ENCODE data around the gene ZCCHC9. TPM values are rescaled to one million over a fixed set of nuclear protein-coding genes. Genes with fewer than 3 reads are reported as not detected.
"Not testable (repeated sequence)": the region's sequence is repeated elsewhere in the genome, so short reads cannot be mapped to it uniquely, and the experiment has no call there.

The ZCCHC9 gene
- total RNA-seq, 1 experiment from 2014 or later: 34.9 TPM

DNA sequence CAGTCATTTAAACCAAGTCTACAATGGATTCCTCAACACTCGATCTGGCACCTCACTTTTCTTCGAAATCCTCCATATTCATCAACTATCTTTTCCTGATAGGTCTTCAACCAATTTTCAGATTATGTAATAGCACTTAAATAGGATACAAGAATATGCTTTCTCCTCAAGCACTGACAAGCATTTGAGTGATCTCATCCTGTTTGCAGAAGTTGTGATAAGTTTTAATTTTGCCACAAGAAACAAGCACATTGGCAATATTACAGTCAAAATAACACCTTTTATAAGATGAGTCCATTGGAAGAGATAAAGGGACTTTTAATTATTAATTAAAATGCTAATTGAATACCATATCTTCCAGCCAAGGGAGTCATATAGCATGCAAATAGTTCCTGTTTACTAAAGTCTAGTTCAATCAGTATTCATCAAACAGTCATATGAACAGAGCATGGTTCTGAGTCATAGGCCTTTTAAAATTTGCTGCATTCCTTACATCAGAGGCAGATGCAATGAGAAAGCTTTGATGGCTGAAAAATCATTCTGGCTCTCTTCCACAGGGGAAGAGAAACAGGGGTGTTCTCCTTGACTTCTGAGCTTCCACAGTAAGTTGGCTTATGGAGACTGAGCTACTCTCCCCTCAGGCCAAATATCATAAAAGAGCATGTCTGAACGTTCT is 32.7 kb upstream of the ZCCHC9 start:
- no peaks in the 10 kb centered on the region for H3K27me3 Mint-ChIP-seq (ENCODE audit: unreplicated experiment)
- no peak overlapping the region for H3K4me3 Mint-ChIP-seq (ENCODE audit: low read depth, unreplicated experiment)
- H3K36me3 Mint-ChIP-seq (ENCODE audit: insufficient read depth, unreplicated experiment): peaks cover 5% of the 10 kb centered on the region
- CTCF ChIA-PET: interaction anchor here (1.0 kb wide), 1 partner anchor 31 kb away, joined by 4 read pairs; no protein-coding TSS in a partner anchor
- peaks cover 33% of the 10 kb centered on the region for H3K4me1 Mint-ChIP-seq (ENCODE audit: low read depth, unreplicated experiment)
- no TSS peak for BruUV-seq (replicated peaks)
- intact Hi-C loops (cut with micrococcal nuclease; ENCODE audit: unreplicated experiment): loop anchor here (2.0 kb wide), 1 partner anchor 32 kb away; the partner anchor contains the start of gene ZCCHC9
- no peak for DNase-seq
- H3K27ac Mint-ChIP-seq (ENCODE audit: unreplicated experiment): peak overlapping the region; percentile 5
- no peaks in the 10 kb centered on the region for H3K9me3 Mint-ChIP-seq (ENCODE audit: low read depth, unreplicated experiment)
- TF ChIP-seq, protein P1, sequence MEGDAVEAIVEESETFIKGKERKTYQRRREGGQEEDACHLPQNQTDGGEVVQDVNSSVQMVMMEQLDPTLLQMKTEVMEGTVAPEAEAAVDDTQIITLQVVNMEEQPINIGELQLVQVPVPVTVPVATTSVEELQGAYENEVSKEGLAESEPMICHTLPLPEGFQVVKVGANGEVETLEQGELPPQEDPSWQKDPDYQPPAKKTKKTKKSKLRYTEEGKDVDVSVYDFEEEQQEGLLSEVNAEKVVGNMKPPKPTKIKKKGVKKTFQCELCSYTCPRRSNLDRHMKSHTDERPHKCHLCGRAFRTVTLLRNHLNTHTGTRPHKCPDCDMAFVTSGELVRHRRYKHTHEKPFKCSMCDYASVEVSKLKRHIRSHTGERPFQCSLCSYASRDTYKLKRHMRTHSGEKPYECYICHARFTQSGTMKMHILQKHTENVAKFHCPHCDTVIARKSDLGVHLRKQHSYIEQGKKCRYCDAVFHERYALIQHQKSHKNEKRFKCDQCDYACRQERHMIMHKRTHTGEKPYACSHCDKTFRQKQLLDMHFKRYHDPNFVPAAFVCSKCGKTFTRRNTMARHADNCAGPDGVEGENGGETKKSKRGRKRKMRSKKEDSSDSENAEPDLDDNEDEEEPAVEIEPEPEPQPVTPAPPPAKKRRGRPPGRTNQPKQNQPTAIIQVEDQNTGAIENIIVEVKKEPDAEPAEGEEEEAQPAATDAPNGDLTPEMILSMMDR (IDR thresholded peaks at IDR 0.05; ENCODE audit: unreplicated experiment): no peak

DNA sequence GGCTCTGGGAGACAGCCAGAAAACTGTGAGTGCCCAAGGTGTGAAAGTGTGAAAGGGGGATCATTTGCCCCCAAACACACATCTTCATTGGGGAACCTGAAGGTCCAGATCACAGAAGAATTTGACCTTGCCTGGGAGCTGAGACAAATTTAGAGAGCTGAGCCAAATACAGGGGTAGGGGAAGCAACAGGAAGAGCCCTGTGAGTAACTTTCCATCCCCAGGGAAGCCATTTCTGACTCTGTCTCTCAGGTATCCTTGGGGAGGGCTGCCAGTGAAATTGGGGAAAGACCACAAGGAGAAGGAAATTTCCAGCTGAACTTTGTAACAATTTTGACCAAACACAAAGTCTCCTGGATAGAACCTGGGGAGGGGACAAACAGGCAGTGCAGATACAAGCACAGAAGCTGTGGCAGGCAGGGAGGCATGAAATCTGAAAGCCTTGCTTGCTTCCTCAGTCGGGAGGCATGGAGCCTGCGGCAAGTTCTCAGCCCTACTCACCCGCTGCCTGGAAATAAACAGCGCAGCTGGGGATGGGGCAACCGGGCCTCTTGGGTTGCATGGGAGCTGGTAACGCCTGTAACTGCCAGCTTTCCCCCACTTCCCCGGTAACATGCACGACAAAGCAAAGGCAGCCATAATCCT is 31.5 kb upstream of the ZCCHC9 start:
- TF ChIP-seq, protein P1 (IDR thresholded peaks at IDR 0.05; ENCODE audit: unreplicated experiment): no peak
- no peaks in the 10 kb centered on the region for H3K27me3 Mint-ChIP-seq (ENCODE audit: unreplicated experiment)
- peaks cover 5% of the 10 kb centered on the region for H3K36me3 Mint-ChIP-seq (ENCODE audit: insufficient read depth, unreplicated experiment)
- CTCF ChIA-PET: interaction anchor here (0.6 kb wide), 2 partner anchors 25 to 124 kb away, joined by 3 to 4 read pairs; partner anchors contain the start of gene ACOT12
- H3K27ac Mint-ChIP-seq (ENCODE audit: unreplicated experiment): no peak overlapping the region
- peaks cover 33% of the 10 kb centered on the region for H3K4me1 Mint-ChIP-seq (ENCODE audit: low read depth, unreplicated experiment)
- no peak for DNase-seq
- intact Hi-C loops (cut with micrococcal nuclease; ENCODE audit: unreplicated experiment): loop anchor here (2.0 kb wide), 1 partner anchor 31 kb away; the partner anchor contains the start of gene ZCCHC9
- peaks cover 5% of the 10 kb centered on the region for H3K9me3 Mint-ChIP-seq (ENCODE audit: low read depth, unreplicated experiment)
- BruUV-seq (replicated peaks): no TSS peak
- H3K4me3 Mint-ChIP-seq (ENCODE audit: low read depth, unreplicated experiment): no peak overlapping the region

DNA sequence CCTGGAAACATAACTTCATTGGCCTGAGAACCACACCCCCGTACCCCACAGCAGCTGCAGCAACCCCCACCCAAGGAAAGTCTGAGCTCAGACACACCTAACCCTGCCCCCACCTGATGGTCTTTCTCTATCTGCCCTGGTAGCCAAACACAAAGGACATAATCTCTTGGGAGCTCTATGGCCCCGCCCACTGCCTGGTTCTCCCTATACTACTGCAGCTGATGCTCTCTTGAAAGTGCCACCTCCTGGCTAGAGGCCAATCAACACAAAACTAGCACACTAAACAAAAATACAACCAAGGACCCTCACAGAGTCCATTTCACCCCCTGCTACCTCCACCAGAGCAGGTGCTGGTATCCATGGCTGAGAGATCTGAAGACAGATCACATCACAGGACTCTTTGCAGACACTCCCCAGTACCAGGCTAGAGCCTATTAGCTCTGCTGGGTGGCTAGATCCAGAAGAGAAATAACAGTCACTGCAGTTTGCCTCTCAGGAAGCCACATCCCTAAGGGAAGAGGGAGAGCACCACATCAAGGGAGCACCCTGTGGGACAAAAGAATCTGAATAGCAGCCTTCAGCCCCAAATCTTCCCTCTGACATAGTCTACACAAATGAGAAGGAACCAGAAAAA is 30.9 kb upstream of the ZCCHC9 start:
- H3K9me3 Mint-ChIP-seq (ENCODE audit: low read depth, unreplicated experiment); H3K36me3 Mint-ChIP-seq (ENCODE audit: insufficient read depth, unreplicated experiment); H3K27ac Mint-ChIP-seq (ENCODE audit: unreplicated experiment); BruUV-seq (replicated peaks); H3K27me3 Mint-ChIP-seq (ENCODE audit: unreplicated experiment); H3K4me3 Mint-ChIP-seq (ENCODE audit: low read depth, unreplicated experiment); intact Hi-C loops (cut with micrococcal nuclease; ENCODE audit: unreplicated experiment); DNase-seq: not testable (repeated sequence)
- CTCF ChIA-PET: interaction anchor here (0.6 kb wide), 1 partner anchor 26 kb away, joined by 3 read pairs; no protein-coding TSS in a partner anchor
- H3K4me1 Mint-ChIP-seq (ENCODE audit: low read depth, unreplicated experiment): peaks cover 33% of the 10 kb centered on the region

DNA sequence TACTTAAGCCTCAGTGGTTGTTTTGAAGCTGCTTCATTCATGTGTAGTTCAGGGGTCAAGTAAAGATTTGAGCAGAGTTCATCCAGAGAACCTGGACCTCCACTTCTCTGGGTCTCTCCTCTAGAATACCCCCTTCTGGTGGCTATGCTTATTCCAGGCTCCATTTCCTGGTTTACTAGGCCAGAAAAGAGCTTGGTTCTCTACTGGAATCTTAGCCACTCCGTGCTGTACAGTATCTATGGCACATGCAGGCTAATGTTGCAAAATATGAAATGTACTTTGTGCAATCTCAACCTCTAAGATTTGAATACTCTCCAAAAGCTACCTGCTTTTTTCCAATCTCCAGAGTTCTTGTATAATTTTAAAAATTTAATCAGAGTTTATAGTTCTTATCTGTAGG is 17.4 kb upstream of the ZCCHC9 start:
- no TSS peak for BruUV-seq (replicated peaks)
- Mint-ChIP-seq H3K36me3 (ENCODE audit: insufficient read depth, unreplicated experiment) (no peaks in the 10 kb centered on the region), H3K9me3 (ENCODE audit: low read depth, unreplicated experiment) (no peaks in the 10 kb centered on the region), H3K4me1 (ENCODE audit: low read depth, unreplicated experiment) (peaks cover 11% of the 10 kb centered on the region), H3K27ac (ENCODE audit: unreplicated experiment) (no peak overlapping the region), H3K27me3 (ENCODE audit: unreplicated experiment) (no peaks in the 10 kb centered on the region), H3K4me3 (ENCODE audit: low read depth, unreplicated experiment) (no peak overlapping the region)
- TF ChIP-seq, protein P1 (IDR thresholded peaks at IDR 0.05; ENCODE audit: unreplicated experiment): no peak
- DNase-seq: no peak
- CTCF ChIA-PET: interaction anchor here (0.7 kb wide), 1 partner anchor 99 kb away, joined by 3 read pairs; no protein-coding TSS in a partner anchor
- intact Hi-C loops (cut with micrococcal nuclease; ENCODE audit: unreplicated experiment): no loop called here
